Spleen (tissue), 11 donors: ENCODE results near the gene DCTN1. TPM values are rescaled to one million over a fixed set of nuclear protein-coding genes. Genes with fewer than 3 reads are reported as not detected.

Experiments
- DNase-seq: peaks from one replicate; pipeline ENCODE4 v3.0.0-alpha.2; 2020
- H3K27ac ChIP-seq, 8 donors: fragments of 200-600 bp; sonication (generic) in 7 of 8; 1 replicate in 4 of 8; 2 replicates in 4 of 8; pipeline versions ENCODE4 v1.5.0 to v1.8.0; 2016 to 2021; ENCODE audit warnings: inconsistent platforms in 4 of 8, mild to moderate bottlenecking in 4 of 8, moderate library complexity in 1 of 8
- H3K27me3 ChIP-seq, 7 donors: fragments of 200-600 bp; sonication (generic) in 6 of 7; replicated peaks in 1 of 7; 1 replicate in 4 of 7; 2 replicates in 3 of 7; pipeline versions ENCODE4 v1.5.0 to v1.8.0; 2016 to 2021; ENCODE audit warnings: inconsistent platforms in 3 of 7, mild to moderate bottlenecking in 1 of 7
- H3K36me3 ChIP-seq, 6 donors: fragments of 200-600 bp; sonication (generic) in 5 of 6; 1 replicate in 4 of 6; 2 replicates in 2 of 6; pipeline versions ENCODE4 v1.5.0 to v1.8.0; 2016 to 2021; ENCODE audit warnings: inconsistent platforms in 2 of 6
- H3K4me1 ChIP-seq, 6 donors: fragments of 200-600 bp; sonication (generic) in 5 of 6; 1 replicate in 3 of 6; 2 replicates in 3 of 6; pipeline versions ENCODE4 v1.5.0 to v1.8.0; 2016 to 2021; ENCODE audit warnings: inconsistent platforms in 3 of 6
- H3K4me3 ChIP-seq, 8 donors: fragments of 200-600 bp; sonication (generic) in 7 of 8; 1 replicate in 4 of 8; 2 replicates in 4 of 8; pipeline versions ENCODE4 v1.5.0 to v1.8.0; 2016 to 2021; ENCODE audit warnings: inconsistent platforms in 4 of 8, mild to moderate bottlenecking in 4 of 8, moderate library complexity in 2 of 8
- H3K9me3 ChIP-seq, 8 donors: fragments of 200-600 bp; sonication (generic) in 7 of 8; 1 replicate in 4 of 8; 2 replicates in 4 of 8; pipeline versions ENCODE4 v1.5.0 to v1.8.0; 2016 to 2021; ENCODE audit warnings: inconsistent platforms in 4 of 8
- CTCF ChIP-seq, 11 experiments: fragments of 200-600 bp in 7 of 11; fragments of 450-650 bp in 4 of 11; sonication (generic) in 4 of 11; IDR thresholded peaks in 8 of 11; conservative IDR thresholded peaks in 3 of 11; 1 replicate in 7 of 11; 2 replicates in 4 of 11; pipeline versions ENCODE4 v1.4.0 to v1.8.0; 2016 to 2021; ENCODE audit warnings: antibody characterized with exemption in 11 of 11, inconsistent platforms in 4 of 11, mild to moderate bottlenecking in 1 of 11
- POLR2A ChIP-seq, 3 donors: fragments of 450-650 bp; IDR thresholded peaks; one replicate each; pipeline ENCODE4 v1.5.1; 2017; ENCODE audit warnings: antibody characterized with exemption in 3 of 3, mild to moderate bottlenecking in 1 of 3
- POLR2AphosphoS5 ChIP-seq, 3 donors: sonication (generic); formaldehyde crosslinking; IDR thresholded peaks; one replicate each; pipeline ENCODE4 v1.5.1; 2017; ENCODE audit warnings: antibody characterized with exemption in 3 of 3
- WGBS, 5 donors: extraction: QIAGEN DNeasy Blood & Tissue Kit in 3 of 5; methylation state at CpG; one replicate each; pipeline versions ENCODE4 v1.1.5 to v1.1.7; 2013 to 2018; 5-methylcytosine and 5-hydroxymethylcytosine counted together
- intact Hi-C: fragments of 100-400 bp; cut with DNase I; formaldehyde crosslinking; loops from one replicate; pipeline ENCODE4 v1.15.0; 2023; ENCODE audit warnings: low total_unique reads
- polyA plus RNA-seq, 3 donors: library from polyadenylated mRNA; stranded (reverse); fragments of 200-250 nt; gene quantifications; one replicate each; pipeline ENCODE4 v1.2.1, GENCODE V29; 2013
- total RNA-seq, 7 donors: library from RNA; depleted of rRNA in 3 of 7; stranded (reverse); fragments of >200 nt in 3 of 7; fragmentation: NEBNext Ultra II Directional in 4 of 7; extraction: Animal tissue kit (Norgen Biotek cat#: 25700) in 4 of 7; gene quantifications; one replicate each; pipeline versions ENCODE4 v1.1.0 to v1.2.1, GENCODE V29; 2016 to 2021
- donor health status: healthy with polysubstance abuse.
- donor health status: DM: no; HTN: no; CAD: no; lungs with moderate emphysema.
- donor health status: DM: no; HTN: no; CAD: no.
- donor health status: Bipolar disorder and iron deficiency.
- donor health status: healthy.
- donor health status: DM: no; HTN: no; CAD: no.
- donor health status: DM: yes; HTN: yes; CAD: no.

The DCTN1 gene
- total and polyA plus RNA-seq, 10 donors, result 47.8 to 113 (median 95.1) TPM

- Histone ChIP-seq H3K4me1 (peaks cover 8 to 83% (median 44%) of the 10 kb centered on the region in 6 donors), H3K36me3 (peaks cover 0 to 40% (median 3%) of the 10 kb centered on the region in 6 donors), H3K27ac (no peak overlapping the region)
Observed at GRCh38 chr2:74383254-74383653, 3.1 kb upstream of the DCTN1 start.

GRCh38 chr2:74381751-74382150 lies 1.6 kb upstream of the DCTN1 start:
- Histone ChIP-seq H3K36me3 (peaks cover 0 to 50% (median 15%) of the 10 kb centered on the region in 6 donors), H3K9me3 (no peaks in the 10 kb centered on the region), H3K27me3 (no peaks in the 10 kb centered on the region), H3K4me1 (peaks cover 8 to 75% (median 39%) of the 10 kb centered on the region in 6 donors), H3K27ac (no peak overlapping the region), H3K4me3 (no peak overlapping the region)
- DNase-seq, result no peak
- intact Hi-C loops, result no loop called here
- 79 to 98% (median 90%) methylated on average over 3 of the region's 3 CpGs for WGBS, 5 donors
- TF ChIP-seq CTCF (IDR thresholded peaks at IDR 0.05 in 8 of 11, conservative IDR thresholded peaks at IDR 0.05 in 3 of 11) (no peak), POLR2A (IDR thresholded peaks at IDR 0.05) (no peak), POLR2AphosphoS5 (IDR thresholded peaks at IDR 0.05) (no peak)

More at GRCh38 chr2:74383254-74383653, 3.1 kb upstream of the DCTN1 start:
- intact Hi-C loops, result no loop called here
- WGBS, 5 donors, result 46 to 67% (median 54%) methylated on average over 1 of the region's 1 CpG
- TF ChIP-seq POLR2AphosphoS5 (IDR thresholded peaks at IDR 0.05), result no peak
- TF ChIP-seq POLR2A (IDR thresholded peaks at IDR 0.05), result no peak
- TF ChIP-seq CTCF (IDR thresholded peaks at IDR 0.05 in 8 of 11, conservative IDR thresholded peaks at IDR 0.05 in 3 of 11), result no peak
- Histone ChIP-seq H3K27me3 (no peaks in the 10 kb centered on the region), H3K4me3 (no peak overlapping the region), H3K9me3 (no peaks in the 10 kb centered on the region)
- no peak for DNase-seq

- DNase-seq, result no peak
- Histone ChIP-seq H3K27me3 (no peaks in the 10 kb centered on the region), H3K4me3 (no peak overlapping the region), H3K4me1 (peaks cover 7 to 62% (median 44%) of the 10 kb centered on the region in 6 donors), H3K36me3 (peaks cover 0 to 52% (median 20%) of the 10 kb centered on the region in 6 donors), H3K9me3 (no peaks in the 10 kb centered on the region), H3K27ac (no peak overlapping the region)
- intact Hi-C loops, result no loop called here
- TF ChIP-seq CTCF (IDR thresholded peaks at IDR 0.05 in 8 of 11, conservative IDR thresholded peaks at IDR 0.05 in 3 of 11), result no peak
- no peak for TF ChIP-seq POLR2A (IDR thresholded peaks at IDR 0.05)
- no peak for TF ChIP-seq POLR2AphosphoS5 (IDR thresholded peaks at IDR 0.05)
- 93 to 97% (median 95%) methylated on average over 10 of the region's 10 CpGs for WGBS, 5 donors
Observed at GRCh38 chr2:74378007-74378406, 2.1 kb downstream of the DCTN1 start.

- Histone ChIP-seq H3K9me3 (no peaks in the 10 kb centered on the region), H3K27ac (no peak overlapping the region), H3K4me1 (peaks cover 0 to 52% (median 29%) of the 10 kb centered on the region in 6 donors), H3K36me3 (peaks cover 0 to 72% (median 34%) of the 10 kb centered on the region in 6 donors), H3K27me3 (no peaks in the 10 kb centered on the region), H3K4me3 (no peak overlapping the region)
- TF ChIP-seq POLR2A (IDR thresholded peaks at IDR 0.05) (no peak), POLR2AphosphoS5 (IDR thresholded peaks at IDR 0.05) (no peak), CTCF (IDR thresholded peaks at IDR 0.05 in 8 of 11, conservative IDR thresholded peaks at IDR 0.05 in 3 of 11) (no peak)
- intact Hi-C loops, result no loop called here
- no peak for DNase-seq
- WGBS, 5 donors, result 55 to 78% (median 70%) methylated on average over 2 of the region's 2 CpGs
Observed at GRCh38 chr2:74375838-74376237, 4.3 kb downstream of the DCTN1 start.
